Nephron progenitor cell (in vitro differentiated cells): ENCODE results near the gene PNMA6F.

Source experiments
- DNase-seq: peaks from one replicate; pipeline ENCODE4 v3.0.0; 2021
- H3K27ac Mint-ChIP-seq: 2 replicates; pipeline ENCODE4 v1.8.0; 2021; ENCODE audit warnings: mild to moderate bottlenecking, moderate library complexity, mixed read lengths
- H3K27me3 Mint-ChIP-seq: 2 replicates; pipeline ENCODE4 v1.8.0; 2021; ENCODE audit warnings: mild to moderate bottlenecking, low read depth, mixed read lengths; ENCODE audit not compliant: poor library complexity
- H3K36me3 Mint-ChIP-seq: 2 replicates; pipeline ENCODE4 v1.8.0; 2021; ENCODE audit warnings: low read depth, mixed read lengths
- H3K4me1 Mint-ChIP-seq: 2 replicates; pipeline ENCODE4 v1.8.0; 2021; ENCODE audit warnings: mixed read lengths
- H3K4me3 Mint-ChIP-seq: 2 replicates; pipeline ENCODE4 v1.8.0; 2021; ENCODE audit warnings: mild to moderate bottlenecking, moderate library complexity, mixed read lengths
- H3K9me3 Mint-ChIP-seq: 2 replicates; pipeline ENCODE4 v1.8.0; 2021; ENCODE audit warnings: mild to moderate bottlenecking, moderate library complexity, mixed read lengths
- TF ChIP-seq, protein P1 (sequence below): fragments of 200-600 bp; sonication (generic); IDR thresholded peaks from 2 replicates; pipeline ENCODE4 v1.5.0; 2021; ENCODE audit warnings: antibody characterized with exemption

Gene PNMA6F

DNA sequence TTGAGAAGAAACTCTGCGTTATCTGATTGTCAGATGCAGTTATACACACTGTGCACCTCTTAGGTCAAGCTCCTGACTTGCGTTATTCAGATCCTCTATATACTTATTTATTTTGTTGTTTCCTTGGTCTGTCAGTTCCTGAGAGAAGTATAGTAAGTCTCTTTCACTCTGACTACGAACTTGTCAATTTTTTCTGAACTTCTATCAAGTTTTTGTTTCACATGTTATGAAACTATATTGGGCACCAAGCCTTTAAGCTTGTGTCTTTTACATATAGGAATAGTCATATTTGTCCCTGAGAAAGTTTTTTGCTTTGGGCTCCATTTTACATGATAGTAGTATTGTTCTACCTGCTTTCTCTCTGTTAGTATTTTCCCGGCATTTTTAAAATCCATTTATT, 44.1 kb upstream of the PNMA6F start:
- H3K4me3 Mint-ChIP-seq: no peak overlapping the region
- no peaks in the 10 kb centered on the region for H3K36me3 Mint-ChIP-seq
- DNase-seq: no peak
- TF ChIP-seq, protein P1, sequence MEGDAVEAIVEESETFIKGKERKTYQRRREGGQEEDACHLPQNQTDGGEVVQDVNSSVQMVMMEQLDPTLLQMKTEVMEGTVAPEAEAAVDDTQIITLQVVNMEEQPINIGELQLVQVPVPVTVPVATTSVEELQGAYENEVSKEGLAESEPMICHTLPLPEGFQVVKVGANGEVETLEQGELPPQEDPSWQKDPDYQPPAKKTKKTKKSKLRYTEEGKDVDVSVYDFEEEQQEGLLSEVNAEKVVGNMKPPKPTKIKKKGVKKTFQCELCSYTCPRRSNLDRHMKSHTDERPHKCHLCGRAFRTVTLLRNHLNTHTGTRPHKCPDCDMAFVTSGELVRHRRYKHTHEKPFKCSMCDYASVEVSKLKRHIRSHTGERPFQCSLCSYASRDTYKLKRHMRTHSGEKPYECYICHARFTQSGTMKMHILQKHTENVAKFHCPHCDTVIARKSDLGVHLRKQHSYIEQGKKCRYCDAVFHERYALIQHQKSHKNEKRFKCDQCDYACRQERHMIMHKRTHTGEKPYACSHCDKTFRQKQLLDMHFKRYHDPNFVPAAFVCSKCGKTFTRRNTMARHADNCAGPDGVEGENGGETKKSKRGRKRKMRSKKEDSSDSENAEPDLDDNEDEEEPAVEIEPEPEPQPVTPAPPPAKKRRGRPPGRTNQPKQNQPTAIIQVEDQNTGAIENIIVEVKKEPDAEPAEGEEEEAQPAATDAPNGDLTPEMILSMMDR: no peak
- peaks cover 21% of the 10 kb centered on the region for H3K27me3 Mint-ChIP-seq
- peaks cover 49% of the 10 kb centered on the region for H3K9me3 Mint-ChIP-seq
- H3K27ac Mint-ChIP-seq: no peak overlapping the region
- peaks cover 3% of the 10 kb centered on the region for H3K4me1 Mint-ChIP-seq

DNA sequence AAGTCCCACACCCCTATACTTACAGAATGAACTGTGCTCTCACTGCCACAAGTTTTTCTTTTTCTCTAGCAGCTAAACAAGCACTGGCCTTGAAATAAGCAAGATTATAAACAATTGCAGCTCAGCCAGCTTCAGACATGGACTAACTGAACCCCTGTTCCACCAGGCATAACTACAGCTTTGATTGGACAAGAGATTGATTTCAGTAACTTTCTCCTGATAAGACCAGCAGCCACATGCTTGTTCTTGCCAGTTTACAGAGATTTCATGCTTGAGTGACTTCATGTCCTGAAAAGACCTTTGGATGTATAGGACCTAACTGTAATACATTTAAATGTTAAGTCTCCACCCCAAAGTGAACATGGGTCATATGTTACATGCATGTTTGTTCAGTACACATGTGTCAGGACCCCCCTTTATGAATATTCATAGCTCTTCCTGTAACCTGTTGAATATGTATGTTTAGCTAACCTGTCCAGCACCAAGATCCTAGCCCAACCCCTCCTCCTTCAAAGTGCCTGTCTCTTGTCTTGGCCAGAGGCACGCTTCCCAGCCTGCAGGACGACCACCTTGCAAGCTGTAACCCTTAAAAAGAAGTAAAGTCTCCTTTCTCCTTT, 40.3 kb upstream of the PNMA6F start:
- Mint-ChIP-seq H3K9me3 (peaks cover 53% of the 10 kb centered on the region), H3K27me3 (peaks cover 21% of the 10 kb centered on the region), H3K36me3 (no peaks in the 10 kb centered on the region), H3K27ac (no peak overlapping the region), H3K4me1 (no peaks in the 10 kb centered on the region), H3K4me3 (no peak overlapping the region)
- TF ChIP-seq, protein P1: no peak
- DNase-seq: no peak

- Mint-ChIP-seq H3K4me1 (no peaks in the 10 kb centered on the region), H3K4me3 (no peak overlapping the region), H3K36me3 (no peaks in the 10 kb centered on the region), H3K27me3 (peaks cover 8% of the 10 kb centered on the region), H3K27ac (no peak overlapping the region), H3K9me3 (peaks cover 71% of the 10 kb centered on the region)
- TF ChIP-seq, protein P1: no peak
- DNase-seq: no peak
Observed at GRCh38 chrX:153357877-153358276, 36.3 kb upstream of the PNMA6F start.

- Mint-ChIP-seq H3K36me3 (peaks cover 23% of the 10 kb centered on the region), H3K27me3 (peaks cover 4% of the 10 kb centered on the region), H3K9me3 (peaks cover 77% of the 10 kb centered on the region)
Observed at GRCh38 chrX:153353416-153353815, 31.8 kb upstream of the PNMA6F start.

DNA sequence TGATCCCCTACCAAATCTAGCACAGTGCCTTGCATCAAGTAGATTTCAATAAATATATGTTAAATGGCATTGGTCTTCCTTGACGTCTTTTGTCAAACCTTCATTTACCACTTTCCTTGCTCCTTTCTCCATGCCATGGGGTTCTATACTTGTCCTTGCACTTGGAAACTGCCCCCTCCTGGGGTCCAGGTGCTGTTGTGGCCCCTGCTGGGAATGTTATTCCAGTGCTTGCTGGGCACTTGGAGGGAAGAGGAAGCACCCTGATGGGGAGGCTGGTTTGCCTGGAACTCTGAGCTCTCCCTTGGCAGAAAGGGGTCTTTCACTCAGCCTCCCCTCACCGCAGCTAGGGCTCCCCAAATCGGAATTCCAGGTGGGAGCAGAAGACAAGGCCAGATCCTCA, 31.3 kb upstream of the PNMA6F start:
- TF ChIP-seq, protein P1: no peak
- DNase-seq: no peak
- no peak overlapping the region for H3K27ac Mint-ChIP-seq
- H3K9me3 Mint-ChIP-seq: peaks cover 73% of the 10 kb centered on the region
- H3K4me3 Mint-ChIP-seq: no peak overlapping the region
- peaks cover 4% of the 10 kb centered on the region for H3K27me3 Mint-ChIP-seq
- no peaks in the 10 kb centered on the region for H3K4me1 Mint-ChIP-seq
- peaks cover 28% of the 10 kb centered on the region for H3K36me3 Mint-ChIP-seq

More at GRCh38 chrX:153353416-153353815, 31.8 kb upstream of the PNMA6F start:
- Mint-ChIP-seq H3K4me3 (no peak overlapping the region), H3K4me1 (no peaks in the 10 kb centered on the region), H3K27ac (no peak overlapping the region)
- DNase-seq: no peak
- TF ChIP-seq, protein P1: no peak

- Mint-ChIP-seq H3K36me3 (peaks cover 34% of the 10 kb centered on the region), H3K4me3 (no peak overlapping the region), H3K27ac (no peak overlapping the region), H3K27me3 (peaks cover 4% of the 10 kb centered on the region), H3K4me1 (no peaks in the 10 kb centered on the region), H3K9me3 (peaks cover 67% of the 10 kb centered on the region)
- no peak for DNase-seq
- TF ChIP-seq, protein P1: no peak
Observed at GRCh38 chrX:153351981-153352380, 30.4 kb upstream of the PNMA6F start.
